GM10847 (cell line): Measurements from ENCODE around the gene CCDC17.
A peak's percentile ranks its signal among the peaks of the same experiment; 100 is the strongest.

ENCODE experiments used
- POLR2A ChIP-seq: IDR thresholded peaks from 2 replicates; pipeline ENCODE4 v1.6.1; 2011; ENCODE audit not compliant: insufficient read length; ENCODE audit errors: extremely low read depth

CCDC17 gene

DNA sequence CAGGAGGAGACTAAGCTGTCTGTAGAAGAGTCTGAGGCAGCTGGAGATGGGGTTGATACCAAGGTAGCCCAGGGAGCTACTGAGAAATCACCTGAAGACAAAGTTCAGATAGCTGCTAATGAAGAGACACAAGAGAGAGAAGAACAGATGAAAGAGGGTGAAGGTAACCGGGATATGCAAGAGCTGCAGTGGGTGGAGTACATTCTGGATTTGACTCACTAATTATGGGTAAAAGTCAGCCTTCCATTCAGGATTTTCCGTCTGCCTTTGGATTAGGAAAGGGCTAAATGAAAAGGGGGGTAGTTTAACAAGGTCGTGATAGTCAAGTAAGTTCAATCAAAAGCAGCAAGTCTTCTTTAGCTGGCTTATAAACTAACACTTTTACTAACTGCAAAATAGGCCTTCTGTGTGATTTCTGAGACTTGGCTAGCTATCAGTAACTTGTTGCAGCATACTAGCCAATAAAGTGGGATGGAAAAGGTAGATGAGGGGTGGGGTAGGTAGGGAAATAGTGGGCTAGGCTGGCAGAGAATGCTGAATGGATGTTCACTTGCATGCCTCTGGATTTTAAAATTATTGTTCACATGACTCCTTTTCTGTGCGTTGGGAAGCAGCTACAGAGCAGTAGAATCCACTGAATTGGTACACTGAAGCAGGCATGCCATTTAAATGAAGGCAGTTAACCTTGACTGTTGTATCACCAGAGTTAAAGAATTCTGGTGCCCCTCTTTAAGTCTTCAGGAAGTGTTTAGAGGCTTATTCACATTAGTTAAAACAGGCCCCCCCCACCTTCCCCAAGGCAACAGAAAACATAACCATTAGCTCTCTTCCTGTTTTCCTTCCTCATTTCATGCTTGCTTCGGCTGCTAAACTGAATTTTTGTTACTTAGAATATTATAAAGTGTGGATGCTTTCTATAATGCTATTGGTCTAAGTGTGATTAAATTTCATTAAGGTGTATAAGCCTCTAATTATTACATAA, 15.4 kb downstream of the CCDC17 start:
- no peak for TF ChIP-seq POLR2A

DNA sequence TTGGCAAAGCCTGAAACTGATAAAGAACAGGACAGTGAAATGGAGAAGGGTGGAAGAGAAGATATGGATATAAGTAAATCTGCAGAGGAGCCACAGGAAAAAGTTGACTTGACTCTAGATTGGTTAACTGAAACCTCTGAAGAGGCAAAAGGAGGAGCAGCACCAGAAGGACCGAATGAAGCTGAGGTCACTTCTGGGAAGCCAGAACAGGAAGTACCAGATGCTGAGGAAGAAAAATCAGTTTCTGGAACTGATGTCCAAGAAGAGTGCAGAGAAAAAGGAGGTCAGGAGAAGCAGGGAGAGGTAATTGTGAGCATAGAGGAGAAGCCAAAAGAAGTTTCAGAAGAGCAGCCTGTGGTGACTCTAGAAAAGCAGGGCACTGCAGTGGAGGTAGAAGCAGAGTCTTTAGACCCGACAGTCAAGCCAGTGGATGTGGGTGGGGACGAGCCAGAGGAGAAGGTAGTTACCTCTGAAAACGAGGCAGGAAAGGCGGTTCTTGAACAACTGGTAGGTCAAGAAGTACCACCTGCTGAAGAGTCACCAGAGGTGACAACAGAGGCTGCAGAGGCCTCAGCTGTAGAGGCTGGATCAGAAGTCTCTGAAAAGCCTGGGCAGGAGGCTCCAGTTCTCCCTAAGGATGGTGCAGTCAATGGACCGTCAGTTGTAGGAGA, 16.3 kb downstream of the CCDC17 start:
- TF ChIP-seq POLR2A, result no peak

DNA sequence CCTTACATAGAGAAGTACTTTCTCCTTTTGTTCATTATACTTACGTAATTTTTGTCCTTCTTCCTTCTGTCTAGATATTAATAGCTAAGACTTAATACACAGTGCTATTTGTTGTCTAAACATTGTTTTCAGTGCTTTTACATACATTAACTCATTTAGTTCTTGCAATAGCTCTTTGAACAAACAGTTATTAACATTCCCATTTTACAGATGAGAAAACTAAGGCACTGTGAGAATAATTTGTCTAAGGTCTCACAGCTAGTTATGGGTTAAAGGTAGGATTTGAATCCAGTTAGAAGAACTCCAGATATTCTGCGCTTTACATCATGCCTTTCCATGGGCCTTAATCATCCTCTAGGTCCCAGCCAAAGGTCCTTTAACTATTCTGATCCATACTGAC, 19.6 kb downstream of the CCDC17 start:
- TF ChIP-seq POLR2A, result no peak

DNA sequence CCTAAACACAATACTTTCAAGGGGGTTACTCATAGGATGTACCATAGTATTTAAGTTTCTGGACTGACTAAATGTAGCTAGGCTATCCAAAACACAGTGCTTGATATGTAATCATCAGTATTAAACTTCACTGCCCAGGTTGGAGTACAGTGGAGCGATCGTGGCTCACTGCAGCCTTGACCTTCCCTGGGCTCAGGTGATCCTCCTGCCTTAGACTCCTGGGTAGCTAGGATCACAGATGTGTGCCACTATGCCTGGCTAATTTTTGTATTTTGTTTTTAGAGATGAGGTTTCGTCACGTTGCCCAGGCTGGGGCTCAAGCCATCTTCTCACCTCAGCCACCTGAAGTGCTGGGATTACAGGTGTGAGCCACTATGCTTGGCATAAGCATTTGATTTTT, 29.4 kb downstream of the CCDC17 start:
- no peak for TF ChIP-seq POLR2A

DNA sequence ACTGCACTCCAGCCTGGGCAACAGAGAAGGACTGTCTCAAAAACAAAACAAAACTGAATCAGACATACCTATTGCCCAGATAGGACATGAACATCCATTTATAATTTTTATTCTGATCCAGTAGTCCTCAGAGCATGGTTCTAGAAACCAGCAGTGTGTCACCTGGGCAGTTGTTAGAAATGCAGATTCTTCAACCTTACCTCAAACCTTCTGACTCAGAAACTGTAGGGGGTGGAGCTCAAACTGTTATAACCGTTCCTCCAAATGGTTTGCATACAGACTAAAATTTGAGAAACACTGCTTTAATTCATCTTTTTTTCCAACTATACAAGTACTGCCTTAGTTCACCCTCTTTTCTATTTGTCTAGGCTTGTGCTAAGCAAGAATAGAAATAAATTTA, 34.0 kb downstream of the CCDC17 start:
- TF ChIP-seq POLR2A, result no peak

DNA sequence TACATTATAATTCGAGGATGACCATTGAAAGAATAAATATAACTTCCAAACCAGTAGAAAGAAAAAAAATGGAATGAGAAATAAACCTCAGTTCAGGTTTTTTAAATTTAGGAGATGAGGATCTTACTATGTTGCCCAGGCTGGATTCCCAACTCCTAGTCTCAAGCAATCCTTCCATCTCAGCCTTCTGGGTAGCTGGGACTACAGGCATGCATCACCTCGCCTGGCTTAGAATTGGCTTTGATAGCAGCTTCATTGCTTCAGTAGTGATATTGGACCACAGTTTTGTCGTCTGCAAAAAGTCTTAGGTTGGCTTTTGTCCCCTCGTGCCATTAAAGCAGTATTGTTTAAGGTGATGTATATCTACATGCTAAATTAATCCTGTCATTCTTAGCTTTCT, 37.1 kb downstream of the CCDC17 start:
- no peak for TF ChIP-seq POLR2A

DNA sequence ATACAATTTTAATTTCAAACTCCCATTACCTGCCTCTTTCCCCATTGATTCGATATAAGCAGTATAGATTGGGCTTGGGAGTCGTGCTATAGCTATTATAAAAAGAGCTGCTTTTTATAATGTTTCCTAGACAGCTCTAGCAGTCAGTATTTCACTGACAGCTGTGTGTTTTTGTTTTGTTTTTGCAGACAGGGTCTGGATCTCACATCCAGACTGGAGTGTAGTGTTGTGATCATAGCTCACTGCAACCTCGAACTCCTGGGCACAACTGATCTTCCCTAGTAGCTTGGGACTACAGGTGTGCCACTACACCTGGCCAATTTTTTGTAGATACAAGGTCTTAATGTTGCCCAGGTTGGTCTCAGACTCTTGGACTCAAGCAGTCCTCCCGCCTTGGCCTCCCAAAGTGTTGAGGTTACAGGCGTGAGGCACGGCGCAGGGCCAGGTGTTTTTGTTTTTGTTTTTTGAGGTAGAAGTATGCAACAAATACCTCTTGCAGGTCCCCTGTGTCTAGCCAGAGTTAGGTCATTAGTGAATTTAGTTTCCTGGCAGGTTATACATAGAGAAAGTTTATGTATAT, 38.3 kb downstream of the CCDC17 start:
- no peak for TF ChIP-seq POLR2A

DNA sequence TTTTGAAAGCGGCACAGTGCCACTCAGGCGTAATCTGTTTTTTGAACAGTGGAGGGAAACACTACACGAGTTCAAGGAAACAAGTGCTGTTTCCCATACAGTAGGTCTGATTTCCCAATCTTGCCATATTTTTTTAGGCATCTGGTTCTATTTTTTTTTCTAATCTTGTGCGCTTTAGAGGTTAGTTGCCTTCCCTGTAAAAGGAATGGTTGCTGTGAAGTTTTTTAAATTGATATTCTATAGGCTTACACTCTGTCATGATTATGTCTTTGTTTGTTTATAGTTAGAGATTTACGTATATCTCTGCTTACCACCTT, 38.8 kb downstream of the CCDC17 start:
- no peak for TF ChIP-seq POLR2A

DNA sequence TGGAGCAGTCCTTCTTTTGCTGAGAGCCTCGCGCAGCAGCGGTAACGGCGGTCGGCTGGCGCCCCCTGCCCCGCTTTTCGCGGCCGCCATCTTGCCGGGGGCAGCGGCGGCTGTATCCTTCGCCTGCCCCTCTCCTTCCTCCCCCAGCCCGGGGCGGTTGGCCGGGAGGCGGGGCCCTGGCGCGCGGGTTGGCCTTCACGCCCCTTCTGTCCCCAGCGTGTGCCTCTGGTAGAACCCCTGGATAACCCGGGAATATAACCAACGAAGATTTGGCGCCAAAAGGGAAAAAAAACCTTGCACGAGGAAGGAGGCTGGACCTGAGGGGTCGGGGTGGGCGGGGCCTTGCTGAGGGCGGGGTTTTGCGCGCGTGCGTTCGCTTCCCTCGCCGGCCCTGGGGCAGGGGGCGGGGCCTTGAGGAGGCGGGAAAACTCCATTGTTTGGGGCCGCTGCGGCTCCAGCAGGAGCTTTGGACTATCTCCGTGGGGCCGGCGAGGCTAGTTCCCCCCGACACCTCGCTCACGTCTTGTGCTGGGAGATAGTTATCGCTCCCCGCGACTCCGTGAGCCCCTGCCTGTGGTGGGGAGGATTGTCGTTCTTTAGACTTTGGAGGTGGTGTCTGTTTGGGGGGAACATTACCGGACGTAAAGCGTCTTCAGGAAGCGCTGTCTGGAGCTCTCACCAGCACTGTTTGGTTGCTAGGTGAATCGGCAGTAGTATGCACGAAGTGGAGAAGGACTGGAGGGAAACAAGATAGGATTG, 39.3 kb downstream of the CCDC17 start:
- no peak for TF ChIP-seq POLR2A

DNA sequence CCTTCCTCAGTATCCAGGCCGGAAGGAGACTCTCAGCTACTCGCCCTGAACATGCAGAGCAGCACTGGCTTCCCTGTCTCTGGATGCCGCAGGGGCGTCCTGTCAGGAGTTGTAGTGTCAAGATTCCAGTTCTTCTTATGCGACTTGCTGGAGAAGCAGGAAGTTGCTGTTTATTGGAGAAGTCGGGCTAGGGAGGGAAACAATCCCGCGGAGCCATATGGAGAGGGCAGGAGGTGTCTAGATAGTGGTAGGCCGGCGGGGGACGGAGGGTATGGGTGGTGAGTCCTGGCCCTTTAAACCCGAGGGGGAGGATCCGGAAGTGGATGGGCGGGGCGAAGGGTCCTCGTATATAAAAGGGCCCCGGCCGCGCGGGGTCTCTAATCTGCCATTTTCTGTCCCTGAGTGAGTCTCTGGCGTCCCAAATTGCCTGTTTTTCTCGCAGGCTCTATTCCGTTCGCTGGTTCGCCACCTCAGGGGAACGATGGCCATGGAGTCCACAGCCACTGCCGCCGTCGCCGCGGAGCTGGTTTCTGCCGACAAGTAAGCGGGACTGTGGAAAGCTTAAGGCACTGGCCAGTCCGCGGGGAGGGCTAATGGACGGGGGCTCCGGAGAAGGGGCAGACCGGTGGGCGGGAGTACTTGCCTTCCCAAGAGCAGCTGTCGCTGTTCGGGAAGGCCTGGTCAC, 40.0 kb downstream of the CCDC17 start, which contains the start of gene NASP:
NASP (plus strand) TSS at position 376 of the 685 bp plus-strand sequence; CDS start at position 482, 106 bp downstream.
- peak; percentile 98 for TF ChIP-seq POLR2A

DNA sequence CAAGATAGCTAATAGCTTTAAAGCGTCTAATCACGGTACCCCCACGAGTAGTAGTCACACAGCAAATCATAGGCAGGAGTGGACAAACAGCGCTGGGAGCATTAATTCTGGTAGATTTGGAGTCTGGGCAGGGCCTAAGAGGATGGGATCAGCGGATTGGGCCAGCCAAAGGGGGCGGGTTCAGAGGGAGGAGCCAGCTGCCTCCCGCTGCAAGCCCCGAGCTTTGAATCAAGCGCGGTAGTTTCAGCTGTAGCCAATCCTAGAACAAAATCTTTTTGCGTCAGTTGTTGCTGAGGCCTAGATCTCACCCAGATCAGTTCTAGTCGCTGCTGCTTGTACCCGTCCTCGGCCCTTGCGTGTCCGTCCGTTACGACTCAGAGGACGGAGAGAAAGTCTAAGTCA, 40.6 kb downstream of the CCDC17 start:
- TF ChIP-seq POLR2A, result no peak

DNA sequence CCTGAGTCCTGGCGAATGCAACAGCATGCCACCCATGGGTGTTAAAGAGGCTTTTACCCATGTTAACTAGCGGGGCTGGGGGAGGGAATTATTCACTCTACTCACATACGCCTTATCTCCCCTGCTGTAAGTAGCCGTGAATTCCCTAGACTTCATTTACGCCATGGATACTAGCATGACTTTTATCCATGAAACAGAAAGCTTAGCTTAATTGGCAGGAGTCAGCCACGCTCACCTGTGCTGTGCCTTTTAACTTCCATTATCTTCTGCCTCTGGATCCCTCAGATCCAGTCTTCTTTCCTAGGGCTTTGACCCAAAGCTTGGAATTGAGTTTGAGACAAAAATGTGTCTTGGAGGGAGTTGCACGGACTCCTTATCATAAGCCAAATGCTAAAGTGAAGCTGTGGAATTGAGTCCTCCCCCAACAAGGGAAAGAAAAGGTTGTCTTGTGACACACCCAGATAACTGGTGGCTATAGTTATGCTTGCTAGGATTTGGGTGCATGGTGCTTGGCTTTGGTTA, 49.7 kb downstream of the CCDC17 start:
- TF ChIP-seq POLR2A, result no peak

DNA sequence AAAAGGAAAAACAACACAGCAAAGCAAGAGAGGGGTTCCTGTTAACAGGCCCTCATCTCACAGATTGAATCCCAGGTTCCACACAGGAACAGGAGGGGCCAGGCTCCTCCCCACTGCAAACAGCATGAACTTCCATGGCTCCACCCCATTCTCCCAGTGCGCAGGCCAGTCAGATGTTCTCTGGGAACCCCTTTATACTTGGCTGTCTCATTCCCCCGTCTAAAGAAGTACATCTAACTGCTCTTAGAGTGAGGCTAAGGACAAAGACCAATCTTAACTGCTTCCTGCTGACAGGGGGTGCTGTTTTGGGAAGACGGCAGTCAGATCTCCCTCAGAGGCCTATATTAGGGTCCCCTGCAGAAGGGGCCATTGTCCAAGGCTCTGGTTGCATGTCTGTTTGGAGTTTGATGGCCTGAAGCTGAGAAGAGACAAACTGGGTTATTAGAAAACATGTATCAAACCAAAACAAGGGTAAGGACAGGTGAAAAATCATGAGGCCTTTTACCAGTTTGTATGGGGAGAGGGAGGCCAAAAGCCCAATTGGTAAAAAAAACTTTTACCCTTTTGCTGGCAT, 50.5 kb downstream of the CCDC17 start:
- TF ChIP-seq POLR2A, result no peak

DNA sequence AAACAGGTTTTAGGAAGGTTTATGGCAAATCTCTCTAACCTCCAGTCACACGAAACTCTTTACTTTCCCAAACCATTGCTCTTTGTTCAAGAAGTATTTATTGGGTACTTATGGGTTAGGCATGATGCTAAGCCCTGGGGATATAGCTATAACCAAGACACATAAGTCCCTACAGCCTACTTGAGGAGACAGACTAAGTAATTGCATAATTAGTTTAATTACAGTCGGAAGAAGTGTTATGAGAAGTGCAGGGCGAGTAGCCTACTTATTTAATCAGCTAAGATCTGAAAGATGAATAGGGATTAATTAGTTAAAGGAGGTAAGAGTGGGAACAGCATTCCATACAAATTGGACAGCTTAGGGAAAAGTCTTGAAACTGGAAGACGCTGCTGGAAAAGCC, 53.2 kb downstream of the CCDC17 start:
- TF ChIP-seq POLR2A, result no peak
